Posterior vena cava (tissue), 2 donors: ENCODE results near the gene ANXA11. TPM values are rescaled to one million over a fixed set of nuclear protein-coding genes. Genes with fewer than 3 reads are reported as not detected.

Experiments
- DNase-seq: peaks from one replicate; pipeline ENCODE4 v3.0.0-alpha.2; 2020; ENCODE audit warnings: low spot score
- intact Hi-C, 2 donors: fragments of 100-400 bp; cut with DNase I; formaldehyde crosslinking; loops; one replicate each; pipeline versions ENCODE4 v1.14.1 to v1.14.2; 2022 to 2023
- total RNA-seq, 2 donors: library from RNA; stranded (reverse); fragmentation: NEBNext Ultra II Directional; extraction: Animal tissue kit (Norgen Biotek cat#: 25700); gene quantifications; one replicate each; pipeline ENCODE4 v1.2.1, GENCODE V29; 2021
- donor health status: DM: yes; HTN: yes; CAD: no.
- donor health status: DM: yes; HTN: yes; CAD: no.

ANXA11 gene
- total RNA-seq, 2 donors from 2014 or later, result 247 to 269 TPM

- no peak for DNase-seq
- intact Hi-C loops, result loop anchor here in 1 of 2 donors (2.0 kb wide), 1 partner anchor 45 kb away; no protein-coding TSS in a partner anchor
These were observed 47.2 kb downstream of the ANXA11 start for GRCh38 chr10:80158126-80158525.

- intact Hi-C loops, result no loop called here
- DNase-seq, result no peak
These were observed 47.8 kb downstream of the ANXA11 start for GRCh38 chr10:80157561-80157960.

GRCh38 chr10:80156216-80156615, 49.1 kb downstream of the ANXA11 start:
- no peak for DNase-seq
- intact Hi-C loops, result loop anchor here in 1 of 2 donors (1.0 kb wide), 1 partner anchor 11 kb away; no protein-coding TSS in a partner anchor

- intact Hi-C loops, result loop anchor here in 1 of 2 donors (1.0 kb wide), 1 partner anchor 10 kb away; no protein-coding TSS in a partner anchor
- DNase-seq, result no peak
These were observed 49.6 kb downstream of the ANXA11 start for GRCh38 chr10:80155696-80156215.

- DNase-seq, result no peak
- intact Hi-C loops, result no loop called here
These were observed 50.2 kb downstream of the ANXA11 start for GRCh38 chr10:80154978-80155695.

- DNase-seq, result no peak
- intact Hi-C loops, result no loop called here
These were observed 50.7 kb downstream of the ANXA11 start for GRCh38 chr10:80154626-80154977.

- peak; percentile 64 for DNase-seq
- intact Hi-C loops, result no loop called here
These were observed 51.9 kb downstream of the ANXA11 start for GRCh38 chr10:80153460-80153859.

- no peak for DNase-seq
- intact Hi-C loops, result no loop called here
These were observed 52.5 kb downstream of the ANXA11 start for GRCh38 chr10:80152820-80153219.

GRCh38 chr10:80150172-80150571, 55.2 kb downstream of the ANXA11 start:
- intact Hi-C loops, result no loop called here
- DNase-seq, result no peak

GRCh38 chr10:80149123-80149522, 56.2 kb downstream of the ANXA11 start:
- DNase-seq, result no peak
- intact Hi-C loops, result loop anchor here in 1 of 2 donors (10.0 kb wide), 1 partner anchor 74 kb away; the partner anchor contains the start of gene TMEM254

GRCh38 chr10:80148166-80148805, 57.1 kb downstream of the ANXA11 start:
- intact Hi-C loops, result loop anchor here in 1 of 2 donors (10.0 kb wide), 1 partner anchor 73 kb away; the partner anchor contains the start of gene TMEM254
- peak; percentile 72 for DNase-seq

- DNase-seq, result no peak
These were observed 58.4 kb downstream of the ANXA11 start for GRCh38 chr10:80146918-80147317.

GRCh38 chr10:80145406-80146308, 59.7 kb downstream of the ANXA11 start:
- peak; percentile 80 for DNase-seq
- intact Hi-C loops, result loop anchor here (1.0 to 10.0 kb wide), 2 partner anchors 11 to 71 kb away; partner anchors contain the start of gene TMEM254 (in 1 of the 2)

More at GRCh38 chr10:80146918-80147317, 58.4 kb downstream of the ANXA11 start:
- intact Hi-C loops, result loop anchor here in 1 of 2 donors (10.0 kb wide), 1 partner anchor 72 kb away; the partner anchor contains the start of gene TMEM254

- intact Hi-C loops, result loop anchor here (1.0 to 10.0 kb wide), 3 partner anchors 12 to 78 kb away; partner anchors contain the start of gene TMEM254 (in 1 of the 2)
- DNase-seq, result peak; percentile 73
These were observed 60.6 kb downstream of the ANXA11 start for GRCh38 chr10:80144696-80145131.

GRCh38 chr10:80144067-80144695, 61.2 kb downstream of the ANXA11 start:
- intact Hi-C loops, result loop anchor here (5.0 to 10.0 kb wide), 2 partner anchors 69 to 78 kb away; partner anchors contain the start of gene TMEM254 (in 1 of the 2)
- DNase-seq, result peak; percentile 78

GRCh38 chr10:80141696-80142460, 63.5 kb downstream of the ANXA11 start:
- intact Hi-C loops, result loop anchor here (5.0 to 10.0 kb wide), 2 partner anchors 67 to 80 kb away; partner anchors contain the start of gene TMEM254 (in 1 of the 2)
- DNase-seq, result peak; percentile 65

- DNase-seq, result peak; percentile 5
- intact Hi-C loops, result loop anchor here (5.0 to 10.0 kb wide), 2 partner anchors 65 to 82 kb away; partner anchors contain the start of gene TMEM254 (in 1 of the 2)
These were observed 65.1 kb downstream of the ANXA11 start for GRCh38 chr10:80140251-80140650.
